KMS-11 (cell line): ENCODE results near the gene TLR4.

Source experiments
- H2AFZ ChIP-seq: fragments of 200-600 bp; sonication (generic); 2 replicates; pipeline ENCODE4 v1.6.1; 2016; ENCODE audit warnings: antibody characterized with exemption, mixed run types, low read depth
- H3K27ac ChIP-seq: fragments of 200-600 bp; sonication (generic); 2 replicates; pipeline ENCODE4 v1.6.1; 2016; ENCODE audit warnings: mild to moderate bottlenecking, mixed run types
- H3K27me3 ChIP-seq: fragments of 200-600 bp; sonication (generic); 2 replicates; pipeline ENCODE4 v1.6.1; 2017; ENCODE audit warnings: mild to moderate bottlenecking, low read depth, mixed run types, moderate library complexity; ENCODE audit not compliant: insufficient read depth
- H3K36me3 ChIP-seq: fragments of 200-600 bp; sonication (generic); 2 replicates; pipeline ENCODE4 v1.6.1; 2017; ENCODE audit warnings: mild to moderate bottlenecking, mixed run types; ENCODE audit not compliant: insufficient read depth
- H3K4me1 ChIP-seq: fragments of 200-600 bp; sonication (generic); 2 replicates; pipeline ENCODE4 v1.6.1; 2016; ENCODE audit warnings: mild to moderate bottlenecking, low read depth, mixed run types; ENCODE audit not compliant: poor library complexity, severe bottlenecking
- H3K4me2 ChIP-seq: fragments of 200-600 bp; sonication (generic); 2 replicates; pipeline ENCODE4 v1.7.0; 2016; ENCODE audit warnings: mild to moderate bottlenecking, mixed run types
- H3K4me3 ChIP-seq: fragments of 200-600 bp; sonication (generic); IDR thresholded peaks from 2 replicates; pipeline ENCODE4 v1.6.1; 2017; ENCODE audit warnings: low read depth, low read length, mixed read lengths; ENCODE audit not compliant: insufficient read depth
- H3K79me2 ChIP-seq: fragments of 200-600 bp; sonication (generic); 2 replicates; pipeline ENCODE4 v1.6.1; 2016; ENCODE audit warnings: low read depth, mixed run types; ENCODE audit not compliant: insufficient read depth
- H3K9ac ChIP-seq: fragments of 200-600 bp; sonication (generic); 2 replicates; pipeline ENCODE4 v1.6.1; 2016; ENCODE audit warnings: mild to moderate bottlenecking, mixed run types
- H4K20me1 ChIP-seq: fragments of 200-600 bp; sonication (generic); 2 replicates; pipeline ENCODE4 v1.6.1; 2016; ENCODE audit warnings: mild to moderate bottlenecking, mixed run types; ENCODE audit not compliant: insufficient read depth
- CTCF ChIP-seq: fragments of 200-600 bp; sonication (generic); conservative IDR thresholded peaks from 2 replicates; pipeline ENCODE4 v1.6.1; 2017; ENCODE audit warnings: low read depth, mild to moderate bottlenecking, antibody characterized with exemption, low read length, moderate library complexity, mixed read lengths

Gene TLR4

GRCh38 chr9:117746263-117746662 lies 42.1 kb downstream of the TLR4 start:
- TF ChIP-seq CTCF, result no peak
- Histone ChIP-seq H3K9ac (no peak overlapping the region), H3K4me2 (no peak overlapping the region), H3K79me2 (no peaks in the 10 kb centered on the region), H4K20me1 (no peaks in the 10 kb centered on the region), H3K4me3 (no peak overlapping the region), H3K27me3 (no peaks in the 10 kb centered on the region), H2AFZ (no peak overlapping the region), H3K4me1 (no peaks in the 10 kb centered on the region), H3K27ac (no peak overlapping the region), H3K36me3 (no peaks in the 10 kb centered on the region)

- Histone ChIP-seq H2AFZ (no peak overlapping the region), H3K4me2 (no peak overlapping the region)
- no peak for TF ChIP-seq CTCF
Measured at GRCh38 chr9:117747386-117747970, 43.3 kb downstream of the TLR4 start.

DNA sequence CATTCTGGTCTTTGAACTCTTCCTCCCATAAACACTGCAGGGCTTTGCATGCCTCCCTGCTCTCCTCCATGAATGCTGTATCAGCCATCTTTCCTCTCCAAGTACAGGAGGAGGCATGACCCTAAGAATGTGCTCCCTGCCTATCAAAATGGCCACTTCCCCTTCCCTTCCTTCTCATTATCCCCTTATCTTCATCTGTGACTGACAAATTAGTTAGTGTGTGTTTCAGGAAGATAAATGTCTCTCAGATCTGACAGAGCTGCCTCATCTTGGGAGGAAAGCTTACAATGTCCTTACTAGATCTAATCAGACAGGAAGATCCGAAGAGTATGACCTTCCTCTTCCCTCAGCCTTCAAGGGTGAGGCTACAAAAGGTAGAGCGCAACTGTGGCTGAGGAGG lies 46.2 kb downstream of the TLR4 start:
- no peak for TF ChIP-seq CTCF
- Histone ChIP-seq H3K4me3 (no peak overlapping the region), H2AFZ (no peak overlapping the region), H3K36me3 (no peaks in the 10 kb centered on the region), H3K4me1 (no peaks in the 10 kb centered on the region), H3K27ac (no peak overlapping the region), H4K20me1 (no peaks in the 10 kb centered on the region), H3K9ac (no peak overlapping the region), H3K4me2 (no peak overlapping the region), H3K27me3 (no peaks in the 10 kb centered on the region), H3K79me2 (no peaks in the 10 kb centered on the region)

More at GRCh38 chr9:117747386-117747970, 43.3 kb downstream of the TLR4 start:
- Histone ChIP-seq H3K79me2 (no peaks in the 10 kb centered on the region), H3K4me1 (no peaks in the 10 kb centered on the region), H3K4me3 (no peak overlapping the region), H3K9ac (no peak overlapping the region), H4K20me1 (no peaks in the 10 kb centered on the region), H3K27ac (no peak overlapping the region), H3K27me3 (no peaks in the 10 kb centered on the region), H3K36me3 (no peaks in the 10 kb centered on the region)

- no peak overlapping the region for H3K9ac ChIP-seq
- TF ChIP-seq CTCF, result no peak
- H3K36me3 ChIP-seq, result no peaks in the 10 kb centered on the region
- H3K27me3 ChIP-seq, result no peaks in the 10 kb centered on the region
- H3K27ac ChIP-seq, result no peak overlapping the region
- no peak overlapping the region for H2AFZ ChIP-seq
- no peaks in the 10 kb centered on the region for H3K4me1 ChIP-seq
- H3K4me3 ChIP-seq, result no peak overlapping the region
- H3K79me2 ChIP-seq, result no peaks in the 10 kb centered on the region
- H3K4me2 ChIP-seq, result no peak overlapping the region
- no peaks in the 10 kb centered on the region for H4K20me1 ChIP-seq
Measured at GRCh38 chr9:117752894-117753293, 48.7 kb downstream of the TLR4 start.
